ENCODE measurements around the gene SYTL3. TPM values are rescaled to one million over a fixed set of nuclear protein-coding genes. Genes with fewer than 3 reads are reported as not detected.

SYTL3 gene
- total and polyA plus RNA-seq, 10 of the 15 experiments (the other 5 are each of a cell fraction or from before 2014, with no cell fraction given) = 3.3 to 12.1 (median 6.9) TPM

DNA sequence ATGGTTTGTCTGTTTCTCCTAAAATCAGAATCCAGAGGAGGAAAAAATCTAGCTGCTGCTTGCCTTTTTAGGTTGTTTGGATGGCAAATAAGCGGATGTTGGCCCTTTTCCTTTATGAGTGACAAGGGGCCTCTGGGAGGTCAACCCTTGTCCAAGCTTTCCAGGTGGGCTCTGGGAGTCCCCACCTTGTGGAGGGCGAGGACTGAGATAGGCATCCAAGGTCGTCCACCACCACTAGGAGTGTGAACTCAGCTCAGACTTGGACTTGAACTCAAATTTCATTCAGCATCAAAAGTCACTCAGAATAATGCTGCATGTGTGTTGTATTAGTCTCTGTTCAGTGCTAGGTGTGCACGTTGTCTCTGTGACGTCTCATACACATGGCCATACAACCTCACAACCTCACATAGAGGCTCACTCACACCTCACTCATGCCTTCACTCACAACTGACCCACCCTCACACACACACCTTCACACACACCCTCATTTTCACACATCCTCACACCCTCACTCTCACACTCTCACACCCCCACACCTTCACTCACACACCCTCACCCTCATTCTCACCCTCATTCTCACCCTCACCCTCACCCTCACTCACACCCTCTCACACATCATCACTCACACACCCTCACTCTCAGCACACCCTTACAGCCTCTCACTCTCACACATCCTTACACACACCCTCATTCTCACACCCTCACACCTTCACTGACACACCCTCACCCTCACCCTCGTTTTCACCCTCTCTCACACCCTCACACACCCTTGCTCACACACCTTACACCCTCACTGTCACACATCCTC lies 23.3 kb upstream of the SYTL3 start:
- Histone ChIP-seq H3K79me2 (ENCODE audit: control insufficient read depth, insufficient read depth, low read length) (no peaks in the 10 kb centered on the region), H4K20me1 (ENCODE audit: control insufficient read depth, insufficient read depth) (no peaks in the 10 kb centered on the region), H3K4me2 (ENCODE audit: control insufficient read depth, insufficient read depth) (no peak overlapping the region), H3K27me3 (replicated peaks in 1 of 2; ENCODE audit: control insufficient read depth in 2 of 2, insufficient read depth in 2 of 2, low read length in 1 of 2) (no peaks in the 10 kb centered on the region), H3K4me1 (ENCODE audit: control insufficient read depth, insufficient read depth, low read length) (no peaks in the 10 kb centered on the region; the same call in 1 of the 2 replicates), H3K9me3 (replicated peaks; ENCODE audit: control insufficient read depth, insufficient read depth, low read length) (no peaks in the 10 kb centered on the region), H3K4me3 (no peak overlapping the region), H3K36me3 (ENCODE audit: control insufficient read depth in 2 of 2, insufficient read depth in 2 of 2, low read length in 1 of 2) (peaks cover 13 to 28% of the 10 kb centered on the region in 2 experiments), H3K27ac (ENCODE audit: control insufficient read depth, insufficient read depth) (no peak overlapping the region), H3K9ac (ENCODE audit: control insufficient read depth, insufficient read depth, low read length) (no peak overlapping the region), H2AFZ (ENCODE audit: control insufficient read depth, low read depth, low read length) (no peak overlapping the region)
- BruUV-seq (replicated peaks) = no TSS peak
- in situ Hi-C loops (cut with MboI) = no loop called here
- ChIA-PET CTCF (interaction anchor here (1.2 to 1.6 kb wide), 2 partner anchors 24 to 405 kb away, joined by 3 to 4 read pairs; partner anchors contain the start of gene SYTL3), RAD21 (ENCODE audit: unreplicated experiment) (no interaction called here), SMC1A (ENCODE audit: uncharacterized antibody, unreplicated experiment) (no interaction called here), POLR2A (no interaction called here)
- WGBS (ENCODE audit: insufficient coverage, insufficient replicate concordance, low lambda C conversion rate, missing lambda C conversion rate) = 84% methylated on average over 6 of the region's 6 CpGs
- intact Hi-C loops (cut with micrococcal nuclease; ENCODE audit: unreplicated experiment) = no loop called here
- no peak for ATAC-seq
- no peak for TF ChIP-seq ZNF384 (IDR thresholded peaks at IDR 0.05; ENCODE audit: borderline replicate concordance, low read depth, low read length)
- TF ChIP-seq NFYB (IDR thresholded peaks at IDR 0.05; ENCODE audit: insufficient read depth, low read depth, low read length) = no peak
- TF ChIP-seq ASH2L (IDR thresholded peaks at IDR 0.05; ENCODE audit: borderline replicate concordance, low read depth) = no peak
- TF ChIP-seq CHD2 (IDR thresholded peaks at IDR 0.05; ENCODE audit: borderline replicate concordance, low read depth, low read length) = no peak
- TF ChIP-seq BCL3 (IDR thresholded peaks at IDR 0.05; ENCODE audit: borderline replicate concordance, insufficient read depth, low read depth, low read length, poor library complexity, severe bottlenecking) = peak; percentile 79
- TF ChIP-seq HCFC1 (IDR thresholded peaks at IDR 0.05; ENCODE audit: low read length) = no peak
- no peak for TF ChIP-seq MYC (IDR thresholded peaks at IDR 0.05; ENCODE audit: insufficient read depth, insufficient read length, insufficient replicate concordance, low read length, severe bottlenecking)
- TF ChIP-seq, protein P1, sequence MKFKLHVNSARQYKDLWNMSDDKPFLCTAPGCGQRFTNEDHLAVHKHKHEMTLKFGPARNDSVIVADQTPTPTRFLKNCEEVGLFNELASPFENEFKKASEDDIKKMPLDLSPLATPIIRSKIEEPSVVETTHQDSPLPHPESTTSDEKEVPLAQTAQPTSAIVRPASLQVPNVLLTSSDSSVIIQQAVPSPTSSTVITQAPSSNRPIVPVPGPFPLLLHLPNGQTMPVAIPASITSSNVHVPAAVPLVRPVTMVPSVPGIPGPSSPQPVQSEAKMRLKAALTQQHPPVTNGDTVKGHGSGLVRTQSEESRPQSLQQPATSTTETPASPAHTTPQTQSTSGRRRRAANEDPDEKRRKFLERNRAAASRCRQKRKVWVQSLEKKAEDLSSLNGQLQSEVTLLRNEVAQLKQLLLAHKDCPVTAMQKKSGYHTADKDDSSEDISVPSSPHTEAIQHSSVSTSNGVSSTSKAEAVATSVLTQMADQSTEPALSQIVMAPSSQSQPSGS (IDR thresholded peaks at IDR 0.05; ENCODE audit: low read length) = no peak
- TF ChIP-seq, protein P2, sequence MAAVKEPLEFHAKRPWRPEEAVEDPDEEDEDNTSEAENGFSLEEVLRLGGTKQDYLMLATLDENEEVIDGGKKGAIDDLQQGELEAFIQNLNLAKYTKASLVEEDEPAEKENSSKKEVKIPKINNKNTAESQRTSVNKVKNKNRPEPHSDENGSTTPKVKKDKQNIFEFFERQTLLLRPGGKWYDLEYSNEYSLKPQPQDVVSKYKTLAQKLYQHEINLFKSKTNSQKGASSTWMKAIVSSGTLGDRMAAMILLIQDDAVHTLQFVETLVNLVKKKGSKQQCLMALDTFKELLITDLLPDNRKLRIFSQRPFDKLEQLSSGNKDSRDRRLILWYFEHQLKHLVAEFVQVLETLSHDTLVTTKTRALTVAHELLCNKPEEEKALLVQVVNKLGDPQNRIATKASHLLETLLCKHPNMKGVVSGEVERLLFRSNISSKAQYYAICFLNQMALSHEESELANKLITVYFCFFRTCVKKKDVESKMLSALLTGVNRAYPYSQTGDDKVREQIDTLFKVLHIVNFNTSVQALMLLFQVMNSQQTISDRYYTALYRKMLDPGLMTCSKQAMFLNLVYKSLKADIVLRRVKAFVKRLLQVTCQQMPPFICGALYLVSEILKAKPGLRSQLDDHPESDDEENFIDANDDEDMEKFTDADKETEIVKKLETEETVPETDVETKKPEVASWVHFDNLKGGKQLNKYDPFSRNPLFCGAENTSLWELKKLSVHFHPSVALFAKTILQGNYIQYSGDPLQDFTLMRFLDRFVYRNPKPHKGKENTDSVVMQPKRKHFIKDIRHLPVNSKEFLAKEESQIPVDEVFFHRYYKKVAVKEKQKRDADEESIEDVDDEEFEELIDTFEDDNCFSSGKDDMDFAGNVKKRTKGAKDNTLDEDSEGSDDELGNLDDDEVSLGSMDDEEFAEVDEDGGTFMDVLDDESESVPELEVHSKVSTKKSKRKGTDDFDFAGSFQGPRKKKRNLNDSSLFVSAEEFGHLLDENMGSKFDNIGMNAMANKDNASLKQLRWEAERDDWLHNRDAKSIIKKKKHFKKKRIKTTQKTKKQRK (IDR thresholded peaks at IDR 0.05; ENCODE audit: low read depth, low read length) = no peak
- TF ChIP-seq GATAD2B (conservative IDR thresholded peaks at IDR 0.05; ENCODE audit: low read depth) = no peak
- TF ChIP-seq TCF3 (IDR thresholded peaks at IDR 0.05; ENCODE audit: borderline replicate concordance, insufficient read depth, low read depth, low read length) = 0 out of 2 replicates have a peak, but pooled peaks have one; percentile 12
- TF ChIP-seq ATF3 (IDR thresholded peaks at IDR 0.05; ENCODE audit: borderline replicate concordance, extremely low read depth, low read depth, low read length) = no peak
- TF ChIP-seq SREBF1 (IDR thresholded peaks at IDR 0.05; ENCODE audit: low read length) = no peak
- TF ChIP-seq STAT1 (conservative IDR thresholded peaks at IDR 0.05) = no peak
- FAIRE-seq = no peak
- DNase-seq (ENCODE audit: low read depth, low spot score) = no peak

Measured in GM12878 (cell line).